Neutrophil (primary cell): Measurements from ENCODE around the gene ACAD11.

ENCODE experiments used
- H3K27ac ChIP-seq: fragments of 200-600 bp; sonication (generic); 2 replicates; pipeline ENCODE4 v1.5.1; 2016; ENCODE audit warnings: mild to moderate bottlenecking, moderate library complexity
- H3K27me3 ChIP-seq: fragments of 200-600 bp; sonication (generic); 2 replicates; pipeline ENCODE4 v1.6.0; 2016; ENCODE audit warnings: mild to moderate bottlenecking
- H3K36me3 ChIP-seq: fragments of 200-600 bp; sonication (generic); 2 replicates; pipeline ENCODE4 v1.5.1; 2017
- H3K4me1 ChIP-seq, 2 experiments: fragments of 200-600 bp in 1 of 2; sonication (generic) in 1 of 2; 1 replicate in 1 of 2; 2 replicates in 1 of 2; pipeline versions ENCODE4 v1.5.1 to v1.6.1; 2013 to 2016; ENCODE audit warnings: low read depth in 1 of 2, low read length in 1 of 2, mild to moderate bottlenecking in 1 of 2, moderate library complexity in 1 of 2; ENCODE audit not compliant: control insufficient read depth in 1 of 2, insufficient read depth in 1 of 2
- H3K4me3 ChIP-seq, 2 experiments: fragments of 200-600 bp in 1 of 2; sonication (generic) in 1 of 2; 1 replicate in 1 of 2; 2 replicates in 1 of 2; pipeline ENCODE4 v1.5.1; 2013 to 2016; ENCODE audit warnings: low read depth in 1 of 2, low read length in 1 of 2, mild to moderate bottlenecking in 1 of 2, moderate library complexity in 1 of 2
- H3K9me3 ChIP-seq: fragments of 200-600 bp; sonication (generic); 2 replicates; pipeline ENCODE4 v1.5.1; 2016
- CTCF ChIP-seq: fragments of 200-600 bp; sonication (generic); IDR thresholded peaks from 2 replicates; pipeline ENCODE4 v1.5.1; 2016; ENCODE audit warnings: antibody characterized with exemption

The ACAD11 gene

GRCh38 chr3:132594498-132594897, 65.1 kb downstream of the ACAD11 start:
- peaks cover 9% of the 10 kb centered on the region for H3K36me3 ChIP-seq
- no peak overlapping the region for H3K4me3 ChIP-seq
- H3K27ac ChIP-seq, result no peak overlapping the region
- peaks cover 8 to 10% of the 10 kb centered on the region in 2 experiments for H3K4me1 ChIP-seq
- no peaks in the 10 kb centered on the region for H3K9me3 ChIP-seq
- H3K27me3 ChIP-seq, result no peaks in the 10 kb centered on the region
- no peak for TF ChIP-seq CTCF

- H3K4me3 ChIP-seq, result no peak overlapping the region
- peaks cover 8 to 10% of the 10 kb centered on the region in 2 experiments for H3K4me1 ChIP-seq
- H3K36me3 ChIP-seq, result peaks cover 6% of the 10 kb centered on the region
- H3K9me3 ChIP-seq, result no peaks in the 10 kb centered on the region
- H3K27me3 ChIP-seq, result no peaks in the 10 kb centered on the region
- no peak for TF ChIP-seq CTCF
- no peak overlapping the region for H3K27ac ChIP-seq
Observed at GRCh38 chr3:132593947-132594323, 65.7 kb downstream of the ACAD11 start.

DNA sequence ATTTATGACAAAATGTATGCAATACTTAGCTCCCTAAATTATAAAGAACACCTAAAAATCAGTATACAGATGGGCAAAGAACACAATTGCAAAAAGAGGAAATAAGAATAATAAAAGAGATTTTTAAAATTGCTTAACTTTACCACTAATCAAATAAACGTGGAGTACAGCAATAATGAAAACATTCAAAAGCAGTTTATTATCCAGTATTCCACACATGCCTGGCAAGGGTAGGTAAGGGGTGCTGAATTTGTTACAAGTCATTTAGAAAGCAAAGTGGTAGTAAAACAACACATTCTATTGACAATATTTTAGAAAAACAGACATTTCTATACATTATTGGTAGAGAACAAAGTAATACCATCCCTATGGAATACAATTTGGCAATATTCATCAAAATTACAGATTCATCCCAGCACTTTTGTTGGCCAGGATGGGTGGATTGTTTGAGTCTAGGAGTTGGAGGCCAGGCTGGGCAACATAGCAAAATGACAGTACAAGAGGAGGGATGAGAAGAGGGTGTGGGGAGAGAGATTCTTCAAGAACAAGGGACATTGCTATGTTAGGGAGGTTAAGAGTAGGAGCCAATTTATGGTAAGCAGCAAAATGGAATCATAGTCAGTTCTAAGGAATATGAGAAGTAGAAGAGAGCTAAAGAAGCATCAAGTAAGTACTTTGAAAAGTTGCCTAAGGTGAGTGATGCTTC, 66.2 kb downstream of the ACAD11 start:
- peaks cover 8 to 10% of the 10 kb centered on the region in 2 experiments for H3K4me1 ChIP-seq
- TF ChIP-seq CTCF, result no peak
- no peaks in the 10 kb centered on the region for H3K9me3 ChIP-seq
- peaks cover under 1% of the 10 kb centered on the region for H3K36me3 ChIP-seq
- H3K27ac ChIP-seq, result no peak overlapping the region
- H3K27me3 ChIP-seq, result no peaks in the 10 kb centered on the region
- no peak overlapping the region for H3K4me3 ChIP-seq

DNA sequence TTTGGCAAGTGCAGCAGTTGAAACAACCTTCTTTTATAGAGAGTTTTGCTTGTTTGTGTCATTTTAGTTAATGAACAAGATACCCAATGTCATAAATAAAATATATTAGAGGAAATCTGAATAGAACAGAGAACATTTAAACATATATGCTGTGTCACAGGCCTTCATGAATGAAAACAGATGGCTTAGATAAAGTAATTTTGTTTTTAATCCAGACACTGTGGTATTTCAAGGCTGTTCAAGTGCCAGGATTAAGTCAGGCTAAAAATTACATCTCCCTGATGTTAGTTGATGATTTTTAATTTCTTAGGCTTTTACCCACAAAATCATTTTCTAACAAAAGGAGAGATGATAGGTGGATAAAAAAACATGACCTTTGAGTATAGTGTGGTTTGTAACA, 67.4 kb downstream of the ACAD11 start:
- H3K9me3 ChIP-seq, result no peaks in the 10 kb centered on the region
- TF ChIP-seq CTCF, result no peak
- no peak overlapping the region for H3K4me3 ChIP-seq
- H3K36me3 ChIP-seq, result no peaks in the 10 kb centered on the region
- no peaks in the 10 kb centered on the region for H3K27me3 ChIP-seq
- no peak overlapping the region for H3K27ac ChIP-seq
- peaks cover 8 to 10% of the 10 kb centered on the region in 2 experiments for H3K4me1 ChIP-seq

DNA sequence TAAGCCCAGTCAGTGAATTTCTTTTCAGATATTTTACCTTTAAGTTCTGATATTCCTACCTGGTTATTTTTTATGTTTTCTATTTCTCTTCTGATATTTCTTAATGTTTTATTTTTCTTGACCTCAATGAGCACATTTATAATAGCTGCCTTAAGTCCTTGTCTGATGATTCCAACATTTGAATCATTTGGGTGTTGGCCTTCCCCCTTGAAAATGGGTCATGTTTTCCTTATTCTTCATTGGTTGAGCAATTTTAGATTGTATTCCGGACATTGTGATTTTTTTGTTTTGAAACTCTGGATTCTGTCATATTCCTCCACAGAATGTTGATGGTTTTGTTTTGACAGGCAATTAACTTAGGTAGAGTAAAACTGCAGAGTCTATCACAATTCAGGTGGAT, 72.2 kb downstream of the ACAD11 start:
- H3K36me3 ChIP-seq, result no peaks in the 10 kb centered on the region
- no peaks in the 10 kb centered on the region for H3K9me3 ChIP-seq
- H3K27ac ChIP-seq, result no peak overlapping the region
- no peaks in the 10 kb centered on the region for H3K27me3 ChIP-seq
- no peak for TF ChIP-seq CTCF
- no peak overlapping the region for H3K4me3 ChIP-seq
- H3K4me1 ChIP-seq, result no peaks in the 10 kb centered on the region
